NCI-H226 (cell line): ENCODE measurements around the gene CPS1.

Experiments
- DNase-seq: peaks from one replicate; pipeline ENCODE4 v3.0.0-alpha.2; 2015

Gene CPS1

GRCh38 chr2:210548031-210548430 lies 8.4 kb upstream of the CPS1 start:
- no peak for DNase-seq

- no peak for DNase-seq
These were observed 7.5 kb upstream of the CPS1 start for GRCh38 chr2:210548878-210549384.

DNA sequence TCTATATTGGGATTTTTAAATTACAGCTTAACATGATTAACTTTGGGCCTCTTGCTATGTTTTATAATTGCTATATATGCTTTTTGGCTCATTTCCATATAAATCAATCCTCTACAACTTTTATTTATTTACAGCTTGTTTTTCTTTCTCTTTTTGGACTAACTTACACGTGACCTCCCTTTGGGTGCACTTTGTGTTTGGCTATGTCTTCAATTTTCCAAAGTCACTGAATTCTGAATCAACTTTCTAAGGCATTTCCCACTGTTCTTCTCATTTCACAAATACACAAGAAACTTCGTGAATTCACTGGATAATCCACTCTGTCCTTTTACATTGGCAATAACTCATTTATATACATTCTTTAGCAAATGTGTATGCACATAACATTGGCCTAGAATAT lies 5.4 kb upstream of the CPS1 start:
- DNase-seq: no peak

DNA sequence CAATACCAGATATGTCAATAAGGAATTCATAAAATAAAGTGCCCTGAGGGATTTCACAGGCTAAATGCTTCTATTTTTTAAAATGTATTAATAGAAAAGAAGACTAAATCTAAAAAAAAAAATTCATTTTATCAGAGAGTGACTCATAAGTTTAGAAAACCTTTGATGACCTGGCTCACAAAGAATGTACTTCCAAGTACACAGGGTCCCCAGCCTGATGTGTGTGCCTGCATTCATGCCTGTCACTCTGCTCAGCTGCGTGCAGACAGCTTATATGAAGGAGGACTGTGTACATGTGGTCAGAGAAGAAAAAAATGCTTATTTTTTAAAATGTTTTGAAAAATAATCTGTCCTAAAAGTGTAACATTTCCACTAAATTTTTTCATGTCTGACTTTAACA lies 3.0 kb upstream of the CPS1 start:
- DNase-seq: no peak

GRCh38 chr2:210555555-210555954 lies 844 bp upstream of the CPS1 start:
- no peak for DNase-seq

- DNase-seq: no peak
These were observed 1.3 kb downstream of the CPS1 start for GRCh38 chr2:210557721-210558120.

- DNase-seq: no peak
These were observed 2.3 kb downstream of the CPS1 start for GRCh38 chr2:210558708-210559107.

DNA sequence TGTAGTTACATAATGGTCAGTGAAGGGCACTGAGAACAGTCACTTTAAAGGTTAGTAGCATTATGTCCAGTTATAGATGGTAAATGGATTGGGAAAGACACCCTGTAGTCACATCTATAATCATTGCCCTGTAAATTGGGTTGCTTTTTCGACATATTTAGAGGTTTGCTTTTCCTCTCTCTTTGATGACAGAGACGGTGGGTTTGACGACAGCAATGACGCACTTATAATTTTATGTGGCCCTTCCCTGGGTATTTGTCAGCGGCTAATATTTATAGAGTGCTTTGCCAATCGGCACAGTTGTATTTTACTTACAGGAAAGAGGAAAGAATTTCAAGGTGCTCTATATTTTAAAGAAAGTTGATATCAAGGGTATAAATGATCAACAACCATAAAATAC lies 2.8 kb downstream of the CPS1 start:
- no peak for DNase-seq

- no peak for DNase-seq
These were observed 5.1 kb downstream of the CPS1 start for GRCh38 chr2:210561475-210561874.

DNA sequence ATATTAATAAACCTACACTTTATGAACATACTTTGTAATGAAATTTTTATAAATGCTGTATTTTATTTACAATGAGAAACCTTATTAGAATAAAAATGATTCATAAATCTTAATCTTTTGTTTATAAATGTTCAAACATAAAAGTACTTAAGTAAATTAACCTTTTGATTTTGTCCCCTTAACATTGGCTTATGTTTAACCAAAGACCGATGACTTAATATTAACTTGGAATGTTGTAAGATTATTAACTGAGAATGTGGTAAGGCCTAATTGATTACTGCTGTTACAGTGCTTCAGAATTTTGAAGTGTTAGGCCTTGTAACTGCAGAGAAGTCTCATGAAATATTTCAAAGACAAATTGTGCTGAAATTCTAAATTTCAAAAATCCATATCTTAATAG lies 5.7 kb downstream of the CPS1 start:
- no peak for DNase-seq

- DNase-seq: no peak
These were observed 6.2 kb downstream of the CPS1 start for GRCh38 chr2:210562502-210563080.

DNA sequence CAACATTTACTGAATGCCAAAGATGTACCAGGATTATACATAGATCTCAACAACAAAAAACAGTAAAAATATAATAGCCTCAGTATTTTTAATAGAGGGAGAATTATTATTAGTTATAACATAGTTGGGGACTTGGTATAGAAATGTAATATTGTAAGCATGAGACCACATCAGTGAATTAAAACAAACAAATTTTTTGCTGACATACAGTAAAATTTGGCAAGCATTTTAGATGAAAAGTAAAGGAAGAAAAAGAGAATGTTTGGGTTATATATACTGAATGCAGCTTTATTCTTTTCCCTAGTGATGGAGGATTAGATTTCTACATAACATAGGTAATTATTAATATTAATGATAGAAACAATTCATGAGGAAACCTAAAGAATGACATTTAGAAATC lies 10.9 kb downstream of the CPS1 start:
- no peak for DNase-seq

DNA sequence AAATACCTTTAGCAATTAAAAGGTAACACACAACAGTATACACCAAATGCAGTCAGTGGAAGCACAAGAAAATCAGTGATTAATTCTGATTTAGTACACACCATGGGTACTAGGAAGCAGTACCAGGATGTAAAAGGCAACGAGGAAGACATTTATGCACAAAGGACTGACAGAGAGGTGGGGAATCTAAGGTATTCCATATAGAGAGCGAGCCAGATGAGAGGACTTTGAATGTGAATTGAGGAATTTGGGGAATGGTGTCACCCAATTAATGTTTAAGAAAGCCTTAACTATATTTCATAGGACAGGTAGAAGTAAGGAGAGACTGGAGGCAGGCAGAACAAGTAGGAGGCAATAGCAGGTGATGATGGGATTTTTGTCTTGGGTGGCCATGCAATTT lies 11.7 kb downstream of the CPS1 start:
- no peak for DNase-seq

GRCh38 chr2:210577263-210578071 lies 21.1 kb downstream of the CPS1 start:
- peak; percentile 6 for DNase-seq

DNA sequence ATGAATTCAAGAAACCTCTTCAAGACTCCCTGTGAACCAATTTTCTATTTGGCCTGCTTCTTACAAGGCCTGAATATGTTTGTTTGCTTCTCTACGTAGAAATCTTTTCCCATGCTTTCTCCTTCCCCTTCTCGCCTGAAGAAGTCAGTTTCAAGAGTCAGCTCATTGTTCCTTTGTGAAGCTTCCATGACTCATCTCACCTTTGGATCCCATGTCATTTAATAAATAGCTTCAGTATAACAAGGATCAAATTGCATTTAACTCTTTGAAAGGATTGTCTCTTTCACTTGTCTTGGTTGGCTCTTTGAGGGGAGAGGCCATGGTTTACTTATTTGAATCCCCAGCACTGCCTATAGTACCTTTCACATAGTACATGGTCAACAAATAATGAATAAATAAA lies 28.4 kb downstream of the CPS1 start:
- no peak for DNase-seq

- peak; percentile 9 for DNase-seq
These were observed 30.0 kb downstream of the CPS1 start for GRCh38 chr2:210586381-210586780.

DNA sequence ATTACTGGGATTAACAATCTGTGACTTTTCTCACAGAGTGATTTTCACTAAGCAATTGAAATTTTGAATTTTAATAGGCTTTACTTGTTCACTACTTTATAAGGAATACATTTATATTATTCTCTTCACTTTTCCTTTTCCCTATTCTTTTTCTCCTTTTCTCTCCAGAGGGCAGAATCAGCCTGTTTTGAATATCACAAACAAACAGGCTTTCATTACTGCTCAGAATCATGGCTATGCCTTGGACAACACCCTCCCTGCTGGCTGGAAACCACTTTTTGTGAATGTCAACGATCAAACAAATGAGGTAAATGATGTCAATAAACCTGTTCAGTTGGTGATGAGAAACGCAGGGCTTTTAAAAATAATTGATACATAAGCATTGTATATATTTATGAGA lies 35.3 kb downstream of the CPS1 start:
- no peak for DNase-seq

DNA sequence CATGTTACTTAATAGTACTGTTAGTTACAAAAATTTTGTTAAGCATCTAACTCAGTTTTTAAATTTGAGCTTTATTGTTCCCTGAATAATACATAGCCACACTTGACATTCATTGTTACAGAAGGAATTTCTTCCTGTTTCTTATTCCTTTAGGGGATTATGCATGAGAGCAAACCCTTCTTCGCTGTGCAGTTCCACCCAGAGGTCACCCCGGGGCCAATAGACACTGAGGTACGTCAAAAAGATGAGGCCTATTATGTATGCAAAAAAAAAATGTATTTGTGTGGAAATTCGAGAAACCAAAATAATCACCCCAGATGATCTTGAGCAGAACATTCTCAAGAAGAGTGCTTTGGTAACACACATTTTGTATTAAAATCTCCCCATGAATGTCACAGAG lies 36.3 kb downstream of the CPS1 start:
- no peak for DNase-seq

- DNase-seq: no peak
These were observed 36.8 kb downstream of the CPS1 start for GRCh38 chr2:210593166-210593565.

DNA sequence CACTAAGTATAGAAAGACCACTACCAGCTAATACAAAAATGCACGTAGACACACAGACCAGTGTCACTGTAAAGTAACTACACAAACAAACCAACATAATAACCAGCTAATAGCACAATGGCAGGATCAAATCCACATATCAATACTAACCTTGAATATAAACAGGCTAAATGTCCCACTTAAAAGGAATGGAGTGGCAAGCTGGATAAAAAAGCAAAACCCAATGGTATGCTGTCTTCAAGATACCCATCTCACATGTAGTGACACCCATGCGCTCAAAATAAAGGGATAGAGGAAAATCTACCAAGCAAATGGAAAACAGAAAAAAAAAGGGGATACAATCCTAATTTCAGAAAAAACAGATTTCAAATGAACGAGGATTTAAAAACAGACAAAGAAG lies 41.8 kb downstream of the CPS1 start:
- no peak for DNase-seq

GRCh38 chr2:210599476-210599875 lies 43.1 kb downstream of the CPS1 start:
- DNase-seq: no peak

DNA sequence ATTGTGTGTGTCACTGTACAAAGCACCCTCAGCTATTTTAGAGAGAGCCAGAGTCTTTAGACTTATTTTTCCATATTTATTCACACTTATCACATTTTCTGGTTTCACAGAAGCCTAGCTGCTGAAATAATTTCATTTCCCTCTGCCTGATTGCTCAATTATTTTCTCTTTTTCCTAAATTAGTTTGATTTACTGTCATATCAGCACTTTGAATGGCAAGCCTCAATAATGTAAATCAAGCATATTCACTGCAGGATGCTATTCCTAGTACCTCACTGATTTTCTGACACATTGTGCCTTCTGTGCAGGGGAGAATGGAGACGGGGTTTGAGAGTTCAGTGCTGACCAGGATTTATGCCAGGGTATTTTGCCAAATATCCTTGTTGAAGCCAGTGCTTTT lies 48.3 kb downstream of the CPS1 start:
- no peak for DNase-seq

GRCh38 chr2:210606001-210606400 lies 49.6 kb downstream of the CPS1 start:
- DNase-seq: no peak

DNA sequence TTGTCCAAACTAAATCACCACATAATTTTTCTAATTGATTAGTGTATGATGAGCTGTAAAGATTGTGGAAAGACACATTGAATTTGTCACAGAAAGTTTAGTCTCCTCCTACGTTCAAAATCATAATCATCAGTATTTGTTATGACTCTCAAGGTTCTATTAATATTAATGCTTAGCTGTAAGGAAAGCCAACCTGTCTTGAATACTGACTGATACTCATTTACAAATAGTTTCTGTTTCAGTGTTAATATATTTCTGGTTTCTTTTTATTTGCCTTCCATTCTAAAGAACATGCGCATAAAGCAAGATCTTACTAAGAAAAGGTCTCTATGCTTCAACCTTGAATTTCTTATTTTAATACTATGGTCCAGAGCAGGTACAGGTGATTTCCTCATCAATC lies 55.1 kb downstream of the CPS1 start:
- DNase-seq: no peak

- DNase-seq: no peak
These were observed 59.7 kb downstream of the CPS1 start for GRCh38 chr2:210616074-210616473.
